GM19455 (cell line): ENCODE results near the gene PZP.

Source experiments
- ATAC-seq: cut with Tn5 transposase; IDR thresholded peaks from one replicate; pipeline ENCODE4 v1.9.1; 2021; ENCODE audit not compliant: unreplicated experiment

Gene PZP

DNA sequence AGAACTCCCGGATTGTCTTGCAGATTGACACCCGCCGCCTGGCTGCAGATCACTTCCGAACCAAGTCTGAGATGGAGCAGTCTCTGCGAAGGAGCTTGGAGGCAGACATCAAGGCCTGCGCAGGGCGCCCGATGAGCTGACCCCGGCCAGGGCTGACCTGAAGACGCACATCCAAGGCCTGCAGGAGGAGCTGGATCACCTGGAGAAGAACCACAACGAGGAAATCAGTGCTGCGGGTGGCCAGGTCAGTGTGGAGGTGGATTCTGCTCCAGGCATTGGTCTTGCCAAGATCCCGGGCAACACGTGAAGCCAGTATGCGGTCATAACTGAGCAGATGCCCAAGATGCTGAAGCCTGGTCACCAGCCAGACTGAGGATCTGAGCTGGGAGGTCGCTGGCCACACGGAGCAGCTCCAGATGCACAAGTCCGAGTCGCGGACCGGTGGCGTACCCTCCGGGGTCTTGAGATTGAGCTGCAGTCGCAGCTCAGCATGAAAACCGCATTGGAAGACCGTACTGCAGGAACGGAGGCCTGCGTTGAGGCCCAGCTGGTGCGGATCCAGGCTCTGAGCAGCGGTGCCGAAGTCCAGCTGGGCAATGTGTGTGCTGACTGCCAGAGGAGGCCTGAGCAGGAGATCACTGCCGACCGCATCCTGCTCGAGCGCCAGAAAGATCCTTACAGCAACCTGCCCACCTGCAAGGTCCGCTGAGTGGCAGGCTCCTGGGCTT is 80.1 kb downstream of the PZP start:
- no peak for ATAC-seq

DNA sequence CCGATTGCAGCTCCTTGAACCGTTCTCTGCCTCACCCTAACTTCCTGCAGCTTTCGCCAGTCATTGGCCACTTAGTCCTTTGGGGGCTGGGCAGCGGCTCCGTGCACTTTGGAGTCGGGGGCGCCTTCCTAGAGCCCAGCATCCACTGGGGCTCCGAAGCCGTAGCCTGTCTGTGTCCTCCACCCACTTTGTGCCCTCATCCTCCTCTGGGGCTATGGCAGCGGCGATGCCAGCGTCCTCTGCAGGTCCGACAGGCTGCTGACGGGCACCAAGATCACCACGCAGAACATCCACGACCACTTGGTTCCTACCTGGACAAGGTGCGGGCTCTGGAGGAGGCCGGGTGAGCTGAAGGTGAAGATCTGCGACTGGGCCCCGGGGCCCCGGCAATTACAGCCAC is 80.7 kb downstream of the PZP start:
- ATAC-seq = no peak

DNA sequence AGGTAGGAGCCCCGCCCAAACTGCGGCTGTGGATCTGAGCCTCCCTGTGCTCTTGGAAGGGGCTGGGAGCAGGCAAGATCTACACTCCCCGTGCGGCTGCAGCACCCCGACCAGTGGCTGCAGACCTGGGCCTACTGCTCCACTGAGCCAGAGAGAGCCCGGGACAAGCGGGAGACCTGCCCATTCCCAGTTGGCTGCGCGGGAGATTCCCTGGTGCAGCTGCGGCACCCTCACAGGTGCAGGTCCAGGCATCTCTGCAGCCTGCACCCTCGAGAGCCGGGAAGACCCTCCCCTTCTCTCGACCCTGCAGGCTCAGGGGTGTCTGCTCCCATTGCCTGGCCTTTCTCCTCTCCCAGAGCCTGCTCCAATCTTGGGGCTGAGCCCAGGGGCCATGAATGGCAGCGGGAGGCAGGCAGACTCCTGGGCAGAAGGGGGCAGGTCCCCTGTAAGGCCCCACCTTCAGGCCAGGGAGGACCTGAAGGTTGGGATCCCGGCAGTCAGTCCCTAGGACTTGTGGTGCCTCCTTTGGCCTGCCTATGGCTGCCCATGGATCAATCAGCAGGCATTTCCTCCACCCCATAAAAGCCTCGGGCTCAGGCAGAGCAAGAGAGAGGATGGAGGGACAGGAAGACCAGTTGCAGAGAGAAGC is 83.7 kb downstream of the PZP start:
- no peak for ATAC-seq

DNA sequence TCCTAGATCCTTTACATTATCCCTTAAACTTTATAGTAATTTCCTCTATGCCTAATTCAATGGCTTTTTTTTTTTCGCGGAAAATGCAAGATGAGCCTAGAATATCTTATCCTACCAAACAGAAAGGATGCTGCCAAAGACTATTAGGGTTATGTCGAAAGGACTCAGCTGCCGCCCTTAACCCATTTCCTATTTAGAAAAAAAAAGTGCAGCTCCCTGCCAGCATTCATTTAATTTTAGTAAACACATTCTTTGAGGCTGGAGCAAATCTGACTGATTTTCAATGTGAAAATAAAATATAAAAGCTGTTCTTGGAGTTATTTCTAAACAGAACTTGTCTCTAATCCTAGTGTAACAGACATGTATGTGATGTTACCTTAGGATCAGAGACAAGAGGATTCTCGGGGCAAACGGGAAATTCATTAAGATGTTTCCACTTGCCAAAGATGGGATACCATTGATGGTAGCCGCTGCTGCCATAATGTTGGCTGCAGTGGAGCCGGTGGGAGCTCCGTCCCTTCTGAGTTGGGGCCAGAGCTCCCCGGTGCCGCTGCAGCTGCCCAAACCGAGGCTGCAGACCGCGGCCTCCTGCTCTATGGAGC is 84.3 kb downstream of the PZP start:
- ATAC-seq = no peak

DNA sequence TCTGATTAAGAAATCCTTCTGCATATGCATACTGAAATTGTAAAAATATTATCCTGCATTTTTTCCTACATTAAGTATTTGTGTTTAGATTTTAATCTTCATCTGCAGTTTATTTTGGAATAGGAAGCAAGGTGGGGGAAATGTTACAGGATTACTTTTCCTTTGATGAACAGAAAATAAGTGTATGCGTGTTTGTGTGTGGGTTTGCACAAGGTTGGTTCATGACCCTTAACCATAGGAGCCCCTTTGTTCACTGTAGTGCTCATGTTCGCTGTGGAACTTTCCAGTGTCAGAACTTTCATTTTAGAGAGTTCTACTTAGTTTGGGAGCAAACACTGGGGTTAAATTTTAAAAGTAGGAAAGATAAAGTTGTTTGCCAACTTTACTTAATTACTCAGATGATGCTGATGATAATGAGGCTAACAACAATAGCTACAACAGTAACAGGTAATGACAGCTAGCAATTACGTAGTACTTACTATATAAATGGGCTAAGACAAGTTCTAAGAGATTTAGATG is 86.0 kb downstream of the PZP start:
- ATAC-seq = no peak

DNA sequence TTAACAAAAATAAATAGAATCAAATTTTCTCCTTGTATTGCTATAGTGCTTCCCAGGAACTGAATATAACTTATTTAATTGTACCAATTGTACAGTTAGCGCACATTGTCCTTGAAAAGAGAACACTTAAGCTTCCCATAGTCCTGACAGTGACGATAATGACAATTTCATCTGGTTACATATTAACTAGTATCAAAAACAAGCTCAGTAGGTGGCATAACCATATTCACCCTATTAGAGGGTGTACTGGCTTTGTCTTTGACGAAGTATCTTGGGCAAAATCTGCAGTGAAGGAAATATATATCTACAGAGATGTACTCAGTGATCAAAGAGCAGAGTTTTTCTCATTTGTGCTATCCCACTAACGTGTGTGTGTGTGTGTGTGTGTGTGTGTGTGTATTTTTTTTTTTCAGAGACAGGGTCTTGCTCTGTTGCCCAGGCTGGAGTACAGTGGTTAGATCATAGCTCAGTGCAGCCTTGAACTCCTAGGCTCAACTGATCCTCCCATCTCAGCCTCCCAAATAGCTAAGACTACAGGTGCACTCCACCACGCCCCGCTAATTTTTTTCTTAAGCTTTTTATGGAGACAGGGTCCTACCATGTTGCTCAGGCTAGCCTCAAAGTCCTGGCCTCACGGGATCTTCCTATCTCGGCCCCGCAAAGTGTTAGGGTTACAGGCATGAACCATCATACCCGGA is 87.6 kb downstream of the PZP start:
- ATAC-seq = no peak

DNA sequence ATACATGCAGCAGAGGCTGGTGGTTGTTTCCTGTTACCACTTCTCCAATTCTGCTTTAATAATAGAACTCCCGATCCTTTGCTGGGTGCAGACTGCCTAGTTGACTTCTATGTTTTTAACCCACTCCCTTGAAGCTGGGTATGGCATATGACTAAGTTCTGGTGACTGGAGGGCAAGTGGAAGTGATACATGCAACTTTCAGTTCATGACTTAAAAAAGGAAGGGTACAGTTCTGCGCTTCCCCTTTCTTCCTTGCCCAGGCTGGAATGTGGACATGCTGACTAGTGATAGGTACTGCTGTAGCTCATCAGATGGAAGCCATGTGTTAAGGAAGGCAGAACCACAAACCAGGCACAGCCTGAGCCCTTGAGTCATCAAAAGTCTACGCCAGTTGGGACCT is 90.0 kb downstream of the PZP start:
- no peak for ATAC-seq

DNA sequence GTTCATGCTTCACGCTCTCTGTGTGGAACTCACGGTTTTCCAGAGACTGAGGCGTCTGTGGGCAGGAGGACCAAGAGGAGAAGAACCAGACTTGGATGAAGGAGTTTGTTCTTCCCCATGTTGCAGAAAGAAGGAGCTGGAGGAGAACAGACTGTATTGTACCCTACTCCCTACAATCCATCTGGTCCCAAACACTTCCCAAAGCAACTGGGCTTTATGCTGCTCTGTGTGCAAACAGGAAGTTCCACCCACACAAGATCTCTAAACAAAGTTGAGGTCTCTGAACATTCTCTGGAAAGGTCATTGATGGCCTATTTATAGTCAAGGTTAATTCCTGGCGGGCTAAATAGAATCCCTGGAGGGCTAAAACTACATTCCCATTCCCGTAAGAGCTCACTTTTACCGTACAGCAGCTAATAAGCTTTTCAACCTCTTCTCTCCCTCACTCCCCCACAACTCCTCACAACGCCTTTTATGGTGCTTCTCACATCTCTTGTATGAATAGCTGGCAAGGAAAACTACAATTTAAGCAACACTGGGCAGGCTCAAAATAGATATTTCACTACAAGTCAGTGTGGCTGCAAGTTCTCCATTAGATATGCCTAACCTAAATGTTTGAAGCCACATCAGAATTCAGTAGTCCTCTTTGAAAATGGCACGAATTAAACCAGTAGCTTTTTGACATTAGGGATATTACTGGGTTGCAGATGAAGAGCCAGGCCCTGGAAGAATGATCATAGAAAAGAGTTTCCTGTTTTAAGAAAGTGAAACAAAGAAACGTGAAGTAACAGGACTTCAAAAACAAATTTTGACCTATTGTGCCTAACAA is 92.2 kb downstream of the PZP start, which contains the start of gene A2M:
A2M (minus strand) TSS at position 189 of the 829 bp plus-strand sequence; CDS start at position 119, 70 bp downstream.
- ATAC-seq = no peak

DNA sequence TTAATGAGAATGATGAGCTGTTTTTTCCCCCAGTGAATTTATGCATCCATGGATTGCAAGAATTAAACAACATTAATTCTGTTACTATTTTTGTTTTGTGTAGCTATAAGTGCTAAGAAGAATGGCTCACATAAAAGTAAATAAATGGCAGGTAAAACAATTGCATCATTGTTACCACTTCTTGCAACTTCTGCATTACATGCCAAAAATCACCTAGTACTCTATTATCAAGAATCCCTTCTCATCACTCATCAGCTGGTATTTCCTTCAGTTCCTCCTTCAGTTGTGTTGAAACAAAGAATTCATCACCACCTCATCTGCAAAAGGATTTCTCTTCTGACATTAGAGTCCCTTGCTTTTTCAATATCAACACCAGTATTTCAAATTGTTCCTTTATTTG is 93.2 kb downstream of the PZP start:
- no peak for ATAC-seq

DNA sequence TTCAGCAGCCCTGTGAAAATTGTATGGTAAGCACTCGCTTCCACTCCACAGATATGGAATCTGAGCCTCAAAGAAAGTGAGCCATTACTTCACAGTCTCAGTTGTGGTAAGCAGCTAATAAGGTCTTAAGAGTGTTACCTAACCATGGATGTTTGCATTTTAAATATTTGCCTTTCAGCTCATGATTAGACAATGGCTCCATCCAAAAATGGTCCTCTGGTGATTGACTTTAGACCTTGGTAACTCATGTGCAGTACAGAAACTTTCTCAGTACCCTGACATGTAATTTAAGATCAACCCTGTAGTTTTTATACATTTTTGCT is 94.2 kb downstream of the PZP start:
- ATAC-seq = no peak

DNA sequence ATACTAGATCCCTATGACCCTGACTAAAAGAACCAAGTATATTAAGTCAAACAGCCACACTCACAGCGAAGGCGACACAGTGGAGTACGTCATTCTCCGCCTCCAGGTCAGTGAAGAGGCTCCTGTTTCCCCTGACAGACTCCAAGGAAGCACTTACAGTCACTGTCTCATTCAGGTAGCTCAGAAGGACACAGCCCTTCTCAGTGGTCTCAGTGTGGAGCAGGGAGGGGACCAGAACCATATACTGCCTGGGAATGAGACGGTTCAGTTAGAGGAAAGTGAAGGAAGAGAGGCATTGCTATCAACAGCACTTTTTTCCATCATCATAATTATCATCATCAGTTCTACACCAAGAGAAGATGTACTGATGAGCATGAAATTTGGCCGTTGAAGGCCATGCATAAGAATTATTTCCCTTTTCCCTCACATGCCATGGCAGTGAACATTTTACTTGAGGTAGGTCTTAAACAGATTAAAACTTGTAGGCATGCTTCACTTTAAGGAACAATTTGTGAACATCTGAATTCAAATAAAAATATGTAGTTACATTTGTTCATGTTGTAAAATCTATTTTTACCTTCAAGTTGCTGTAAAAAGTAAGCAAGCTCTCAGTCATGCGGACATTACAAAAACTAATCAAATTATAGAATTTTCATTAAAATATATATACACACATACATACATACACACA is 94.8 kb downstream of the PZP start:
- ATAC-seq = no peak

DNA sequence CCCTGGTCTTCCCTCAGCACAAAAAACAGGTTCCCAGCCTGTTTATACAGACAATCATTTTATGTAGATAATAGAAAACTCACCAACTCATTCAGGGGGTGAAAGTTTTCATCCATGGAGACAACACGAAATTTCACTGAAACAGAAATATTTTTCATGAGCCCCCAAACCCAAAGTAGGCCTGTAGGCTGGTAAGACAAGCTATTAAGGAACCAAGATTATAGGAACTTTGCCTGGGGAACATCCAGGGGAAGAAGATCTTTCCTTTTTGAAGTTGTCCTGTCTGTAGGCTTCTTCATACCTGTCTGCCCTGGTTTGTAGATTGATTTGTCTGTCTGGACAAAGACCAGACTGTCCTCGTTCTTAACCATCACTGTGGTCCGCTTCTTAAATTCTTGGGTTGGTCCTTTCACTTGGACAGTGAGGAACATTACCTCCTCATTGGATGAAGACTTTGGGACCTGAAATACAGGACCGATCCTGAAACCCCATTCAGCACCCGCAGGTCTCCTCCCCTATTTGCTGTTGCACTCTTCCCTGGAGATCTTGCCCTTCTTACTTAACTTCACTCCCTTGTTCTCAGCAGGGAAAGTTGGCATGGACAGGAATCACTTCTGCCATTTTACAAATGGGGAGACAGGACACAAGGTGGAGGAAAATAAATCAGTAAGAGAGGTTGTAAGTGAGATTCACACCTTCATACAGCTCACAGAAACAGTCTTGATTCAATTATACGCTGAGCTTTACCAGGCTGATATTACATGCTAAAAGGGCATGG is 95.9 kb downstream of the PZP start:
- ATAC-seq = no peak

DNA sequence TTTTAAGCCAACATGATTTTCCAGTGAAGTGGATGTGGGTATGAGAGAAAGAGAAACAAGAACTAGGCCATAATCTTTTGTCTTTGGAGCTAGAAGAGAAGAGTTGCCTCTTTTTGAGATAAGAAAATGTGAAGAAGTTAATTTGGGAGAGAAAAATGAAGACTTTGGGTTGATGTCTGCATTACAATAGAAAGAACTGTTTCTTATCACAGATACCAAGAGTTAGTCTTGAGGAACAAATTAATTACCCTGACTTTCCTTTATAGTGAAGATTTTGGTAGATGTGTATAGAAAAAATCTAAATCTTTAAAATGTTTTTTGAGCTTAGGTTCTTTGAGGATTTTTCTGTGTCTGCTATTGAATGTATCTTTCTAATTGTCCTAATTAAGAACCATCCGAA is 96.7 kb downstream of the PZP start:
- ATAC-seq = no peak

DNA sequence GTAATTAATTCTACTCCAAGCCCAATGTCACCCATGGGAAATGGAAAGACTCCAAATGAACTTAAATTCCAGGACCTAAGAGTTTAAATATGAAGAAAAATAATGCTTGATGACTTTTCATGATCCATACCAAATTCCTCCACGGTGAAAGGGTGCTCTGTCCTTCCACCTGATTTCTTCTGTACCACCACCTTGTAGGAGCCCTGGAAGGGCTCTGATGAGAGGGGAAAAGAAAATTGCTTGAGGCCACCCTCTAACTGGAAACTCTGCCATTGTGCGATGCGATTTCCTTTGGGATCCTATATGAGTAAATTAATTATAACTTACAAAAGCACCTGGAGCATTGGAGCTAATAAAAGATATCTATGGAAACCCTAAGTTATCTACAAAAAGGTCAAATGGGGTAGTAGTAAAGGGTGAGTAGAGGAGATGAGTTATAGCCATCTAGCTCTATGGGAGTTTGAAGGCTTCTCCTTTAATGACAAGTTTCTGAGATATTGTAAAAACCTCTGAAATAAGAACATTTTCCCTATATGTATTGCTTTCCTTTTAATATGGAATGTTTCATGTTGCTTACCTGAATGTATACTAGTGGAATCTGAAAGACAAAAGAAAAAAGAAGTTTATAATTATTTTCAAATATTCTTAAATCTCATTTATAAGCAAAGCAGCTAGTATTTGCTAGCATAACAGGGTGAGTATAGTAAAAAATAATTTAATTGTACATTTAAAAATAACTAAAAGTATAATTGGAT is 98.3 kb downstream of the PZP start:
- no peak for ATAC-seq

DNA sequence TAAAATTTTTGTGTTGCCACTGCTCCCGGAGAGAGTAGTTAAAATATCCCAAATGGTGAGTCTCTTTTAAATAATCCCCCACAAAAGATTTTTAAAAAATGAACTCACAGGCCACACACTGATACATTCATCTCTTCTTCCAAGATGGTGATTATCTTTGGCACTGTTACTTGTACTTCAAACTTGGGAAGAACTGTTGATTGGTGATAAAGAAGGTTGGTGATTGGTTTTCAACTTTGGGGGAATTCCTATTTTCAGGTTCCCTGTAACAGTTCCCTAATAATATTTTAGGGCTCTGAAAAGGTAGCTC is 99.0 kb downstream of the PZP start:
- no peak for ATAC-seq

DNA sequence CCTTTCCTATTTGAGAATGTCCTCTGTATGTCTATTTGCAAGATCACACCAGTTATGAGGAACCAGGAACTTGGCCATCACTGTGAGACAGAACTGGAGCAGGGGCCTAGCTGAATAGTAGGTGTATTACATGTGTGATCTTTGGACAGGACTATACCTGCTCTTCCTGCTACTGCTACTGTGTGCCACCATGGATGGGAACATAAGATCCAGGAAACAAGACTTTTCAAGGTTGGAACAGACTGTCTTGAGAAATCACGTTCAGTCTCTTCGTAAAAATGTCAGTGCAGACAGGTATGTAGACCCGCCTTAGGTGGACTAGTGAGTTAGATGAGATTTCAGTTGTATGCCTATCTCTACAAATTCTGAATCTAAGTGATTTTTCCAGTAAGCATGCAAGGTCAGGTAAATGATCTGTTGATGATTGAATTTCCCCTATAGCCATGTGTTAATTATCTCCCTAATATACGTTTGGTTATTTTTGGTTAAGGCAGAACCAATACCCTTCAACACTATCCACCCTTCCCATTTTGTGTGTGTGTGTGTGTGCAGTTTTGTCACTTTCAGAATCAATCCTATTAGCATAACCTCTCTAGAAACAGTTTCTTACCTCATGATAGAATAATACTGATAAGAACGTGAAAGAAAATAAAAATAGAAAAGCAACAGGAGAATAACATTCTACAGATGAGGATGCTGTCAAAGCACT is 99.5 kb downstream of the PZP start:
- ATAC-seq = no peak

DNA sequence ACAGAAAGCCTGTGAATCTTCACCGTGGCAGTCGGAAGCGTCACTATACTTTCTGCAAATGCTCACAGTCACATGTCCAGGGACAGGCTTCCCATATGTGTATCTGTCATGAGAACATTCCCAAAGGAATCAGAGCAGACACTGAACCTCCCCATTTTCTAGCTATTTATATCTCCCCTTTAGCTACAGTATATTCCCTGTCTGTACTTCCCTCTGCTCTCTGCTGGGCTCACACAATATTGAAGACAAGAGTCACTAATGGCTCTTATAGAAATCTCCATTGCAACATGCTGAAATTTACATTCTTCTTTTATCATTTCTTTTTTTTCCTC is 100.7 kb downstream of the PZP start:
- no peak for ATAC-seq
